Measurements from ENCODE around the gene GAS2.

Gene GAS2

DNA sequence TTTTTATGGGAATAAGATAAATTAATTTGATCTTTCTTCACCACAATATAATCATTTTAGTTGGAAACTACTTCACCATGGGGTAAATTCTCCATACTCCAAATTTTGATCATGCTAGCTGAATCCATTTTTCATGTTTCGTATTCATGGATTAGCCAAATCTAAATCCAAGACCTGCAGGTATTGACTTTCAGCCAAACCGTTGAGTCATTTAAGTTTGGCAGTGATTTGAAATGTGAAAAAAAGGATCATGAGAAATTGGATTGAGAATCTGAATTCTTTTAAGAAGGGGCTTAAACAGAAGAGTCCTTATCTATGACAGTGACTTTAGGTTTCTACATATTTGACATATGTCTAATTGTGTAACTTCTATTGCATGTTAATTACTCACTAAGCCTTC is 5.3 kb downstream of the GAS2 start:
- no peak overlapping the region for H3K4me3 ChIP-seq (ENCODE audit: low read depth, low read length)
- no peak for DNase-seq (ENCODE audit: low read depth)
- TF ChIP-seq, protein P1, sequence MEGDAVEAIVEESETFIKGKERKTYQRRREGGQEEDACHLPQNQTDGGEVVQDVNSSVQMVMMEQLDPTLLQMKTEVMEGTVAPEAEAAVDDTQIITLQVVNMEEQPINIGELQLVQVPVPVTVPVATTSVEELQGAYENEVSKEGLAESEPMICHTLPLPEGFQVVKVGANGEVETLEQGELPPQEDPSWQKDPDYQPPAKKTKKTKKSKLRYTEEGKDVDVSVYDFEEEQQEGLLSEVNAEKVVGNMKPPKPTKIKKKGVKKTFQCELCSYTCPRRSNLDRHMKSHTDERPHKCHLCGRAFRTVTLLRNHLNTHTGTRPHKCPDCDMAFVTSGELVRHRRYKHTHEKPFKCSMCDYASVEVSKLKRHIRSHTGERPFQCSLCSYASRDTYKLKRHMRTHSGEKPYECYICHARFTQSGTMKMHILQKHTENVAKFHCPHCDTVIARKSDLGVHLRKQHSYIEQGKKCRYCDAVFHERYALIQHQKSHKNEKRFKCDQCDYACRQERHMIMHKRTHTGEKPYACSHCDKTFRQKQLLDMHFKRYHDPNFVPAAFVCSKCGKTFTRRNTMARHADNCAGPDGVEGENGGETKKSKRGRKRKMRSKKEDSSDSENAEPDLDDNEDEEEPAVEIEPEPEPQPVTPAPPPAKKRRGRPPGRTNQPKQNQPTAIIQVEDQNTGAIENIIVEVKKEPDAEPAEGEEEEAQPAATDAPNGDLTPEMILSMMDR (IDR thresholded peaks at IDR 0.05; ENCODE audit: insufficient read depth, low read depth, low read length, missing control alignments), result no peak

DNA sequence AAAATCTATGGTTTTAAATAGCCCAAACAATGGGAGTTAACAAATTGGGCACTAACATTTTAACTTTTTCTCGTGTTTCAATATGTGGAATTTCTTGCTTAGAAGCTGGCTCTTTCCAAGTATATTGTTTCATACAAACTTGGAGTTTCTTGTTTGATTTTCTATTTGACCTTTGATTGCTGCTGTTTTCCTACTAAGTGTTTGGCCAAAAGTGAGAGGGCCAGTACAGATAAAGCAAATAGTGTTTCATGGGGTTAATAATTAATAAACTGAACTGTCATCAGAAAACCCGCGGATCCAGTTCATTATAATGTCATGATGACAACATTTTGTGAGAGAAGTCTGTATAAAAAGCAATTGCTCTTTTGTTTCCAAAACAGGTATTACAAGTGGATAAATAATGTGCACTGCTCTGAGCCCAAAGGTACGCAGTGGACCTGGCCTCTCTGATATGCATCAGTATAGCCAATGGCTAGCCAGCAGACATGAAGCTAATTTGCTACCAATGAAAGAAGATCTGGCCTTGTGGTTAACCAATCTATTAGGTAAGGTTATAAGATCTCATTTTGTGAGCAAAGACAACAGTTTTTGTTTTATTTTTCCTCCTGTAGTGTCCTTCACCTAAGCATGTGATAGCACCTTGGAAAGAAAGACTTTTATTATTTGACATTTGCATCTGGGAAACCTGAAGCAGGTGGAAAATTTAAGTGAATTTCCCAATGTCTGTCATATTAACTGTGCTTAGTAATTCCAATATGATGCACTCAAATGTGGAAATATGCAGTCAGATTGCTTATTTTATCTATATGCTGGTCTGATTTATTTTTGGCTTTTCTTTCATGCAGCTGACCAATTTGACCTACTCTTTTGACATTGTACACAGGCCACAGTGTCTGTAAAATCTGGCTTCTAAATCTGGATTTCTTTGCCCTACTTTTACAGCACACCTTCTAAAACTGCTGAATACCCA is 8.3 kb downstream of the GAS2 start:
- no peak for DNase-seq (ENCODE audit: low read depth)
- H3K4me3 ChIP-seq (ENCODE audit: low read depth, low read length), result no peak overlapping the region

DNA sequence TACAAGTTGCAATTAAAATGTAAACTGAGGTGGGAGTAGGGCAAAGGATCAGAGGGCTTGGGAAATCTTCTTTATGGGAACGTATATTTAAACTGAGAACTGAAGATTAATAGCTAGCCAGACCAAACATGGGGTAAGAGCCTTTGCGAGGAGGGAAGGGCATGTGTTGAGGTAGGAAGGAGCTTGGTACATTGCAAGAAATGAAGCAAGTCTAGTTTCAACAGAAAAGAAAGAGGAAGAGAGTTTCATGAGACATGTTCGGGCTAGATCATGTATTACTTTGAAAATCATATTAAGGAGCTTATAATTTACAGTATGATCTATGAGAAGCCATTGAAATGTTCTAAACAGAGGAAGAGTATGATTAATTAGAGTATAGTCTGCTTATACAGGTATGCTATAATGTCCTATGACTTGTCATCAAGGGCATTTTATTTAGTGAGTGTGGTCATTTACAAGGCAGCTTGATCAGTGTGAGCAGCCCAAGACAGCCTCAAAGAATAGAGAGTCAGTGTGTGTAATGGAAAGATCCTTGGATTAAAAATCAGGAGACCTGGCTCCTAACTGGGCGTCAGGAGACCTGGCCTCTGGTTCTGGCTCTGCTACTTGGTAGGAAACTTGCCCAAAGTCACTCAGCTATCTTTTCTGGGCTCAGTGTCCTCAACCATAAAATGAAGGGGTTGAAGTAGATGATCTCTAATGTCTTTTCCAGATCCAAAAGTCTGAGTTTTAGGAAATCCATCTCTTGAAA is 10.9 kb downstream of the GAS2 start:
- DNase-seq (ENCODE audit: low read depth), result no peak
- TF ChIP-seq, protein P1 (IDR thresholded peaks at IDR 0.05; ENCODE audit: insufficient read depth, low read depth, low read length, missing control alignments), result no peak
- no peak overlapping the region for H3K4me3 ChIP-seq (ENCODE audit: low read depth, low read length)

More for the DNA sequence above, 8.3 kb downstream of the GAS2 start:
- TF ChIP-seq, protein P1 (IDR thresholded peaks at IDR 0.05; ENCODE audit: insufficient read depth, low read depth, low read length, missing control alignments), result no peak

DNA sequence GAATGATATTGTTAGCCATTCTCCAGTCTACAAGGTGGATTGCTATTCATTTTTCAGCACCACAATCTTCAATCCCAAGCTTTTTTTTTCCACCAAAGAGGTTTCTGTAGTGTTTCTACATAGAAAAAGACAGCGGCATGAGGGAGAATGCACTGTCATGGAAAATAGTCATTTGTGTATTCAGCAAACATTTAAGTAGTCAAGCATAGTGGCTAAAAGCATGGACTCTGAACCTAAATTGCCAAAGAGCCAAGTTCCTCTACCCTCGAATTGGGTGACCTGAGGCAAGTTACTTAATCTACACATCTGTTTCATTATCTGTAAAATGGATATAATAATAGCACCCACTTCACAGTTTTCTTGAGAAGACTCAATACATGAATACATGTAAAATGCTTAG is 14.2 kb downstream of the GAS2 start:
- TF ChIP-seq, protein P1 (IDR thresholded peaks at IDR 0.05; ENCODE audit: insufficient read depth, low read depth, low read length, missing control alignments), result no peak
- H3K4me3 ChIP-seq (ENCODE audit: low read depth, low read length), result no peak overlapping the region
- no peak for DNase-seq (ENCODE audit: low read depth)

DNA sequence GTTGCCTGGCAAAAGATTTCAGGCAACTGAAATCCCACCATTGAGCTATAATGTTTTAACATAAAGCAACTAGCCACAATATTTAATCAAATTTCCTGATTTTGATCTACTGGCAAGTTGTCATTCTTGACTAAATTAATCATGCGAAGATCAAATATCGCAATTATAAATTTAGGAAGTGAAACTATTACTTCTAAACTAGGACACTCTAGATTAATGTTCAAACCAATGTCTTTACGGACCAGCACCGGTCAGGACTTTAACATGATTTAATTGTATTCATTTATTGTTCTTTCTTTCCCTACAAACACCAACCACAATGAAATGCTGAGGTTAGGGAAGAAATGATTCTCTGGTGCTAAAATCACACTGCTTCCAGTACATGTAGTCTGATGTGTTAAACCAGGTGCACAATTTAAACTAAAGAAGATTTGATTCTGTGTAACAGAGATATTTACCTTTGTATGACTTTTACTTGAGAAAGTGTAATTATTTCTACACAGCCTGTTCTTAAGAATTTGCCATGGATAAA is 14.9 kb downstream of the GAS2 start:
- TF ChIP-seq, protein P1 (IDR thresholded peaks at IDR 0.05; ENCODE audit: insufficient read depth, low read depth, low read length, missing control alignments), result no peak
- H3K4me3 ChIP-seq (ENCODE audit: low read depth, low read length), result no peak overlapping the region
- no peak for DNase-seq (ENCODE audit: low read depth)

DNA sequence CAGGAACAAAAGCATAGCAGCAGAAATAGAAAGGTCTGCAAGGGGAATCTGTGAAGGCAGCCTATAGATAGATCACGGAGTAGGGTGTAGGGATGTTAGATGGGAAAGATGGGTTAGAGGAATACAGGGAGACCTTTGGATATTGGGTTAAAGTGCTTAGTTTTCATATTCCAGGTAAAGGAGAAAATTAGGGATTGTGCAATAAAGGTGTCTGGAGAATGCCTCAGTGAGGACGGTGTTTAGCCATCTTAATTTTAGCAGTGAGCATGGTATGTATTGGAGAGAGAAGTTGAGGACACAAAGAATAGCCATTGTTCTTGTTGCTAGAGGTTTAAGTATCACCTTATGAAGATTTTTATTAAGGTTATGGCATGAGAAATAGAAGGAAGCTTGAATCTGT is 17.7 kb downstream of the GAS2 start:
- TF ChIP-seq, protein P1 (IDR thresholded peaks at IDR 0.05; ENCODE audit: insufficient read depth, low read depth, low read length, missing control alignments), result no peak
- DNase-seq (ENCODE audit: low read depth), result no peak
- H3K4me3 ChIP-seq (ENCODE audit: low read depth, low read length), result no peak overlapping the region
